GM23338 (cell line): Measurements from ENCODE around the gene CLCN6.

Source experiments
- CTCF ChIP-seq, 2 experiments: fragments of 200-600 bp in 1 of 2; sonication (generic) in 1 of 2; conservative IDR thresholded peaks; 2 replicates each; pipeline versions ENCODE4 v1.5.1 to v1.6.1; 2016 to 2017; ENCODE audit warnings: antibody characterized with exemption in 2 of 2, low read depth in 2 of 2, mild to moderate bottlenecking in 2 of 2, moderate library complexity in 1 of 2
- EZH2 ChIP-seq: fragments of 200-600 bp; sonication (generic); IDR thresholded peaks from one replicate; pipeline ENCODE4 v1.8.0; 2017; ENCODE audit warnings: antibody characterized with exemption, mild to moderate bottlenecking, low read depth; ENCODE audit not compliant: unreplicated experiment
- JUNB ChIP-seq: IDR thresholded peaks from one replicate; pipeline ENCODE4 v1.6.1; 2016; ENCODE audit warnings: antibody characterized with exemption; ENCODE audit not compliant: unreplicated experiment
- REST ChIP-seq: IDR thresholded peaks from one replicate; pipeline ENCODE4 v1.6.1; 2018; ENCODE audit warnings: antibody characterized with exemption; ENCODE audit not compliant: unreplicated experiment

- TF ChIP-seq CTCF (conservative IDR thresholded peaks at IDR 0.05; ENCODE audit: low read depth in 2 of 2), result no peak
- TF ChIP-seq REST, result no peak
- TF ChIP-seq EZH2, result no peak
- no peak for TF ChIP-seq JUNB
These were observed 19.8 kb upstream of the CLCN6 start for GRCh38 chr1:11786168-11786567.
